ENCODE measurements around the gene TSPAN11. TPM values are rescaled to one million over a fixed set of nuclear protein-coding genes. Genes with fewer than 3 reads are reported as not detected.

Gene TSPAN11
- total RNA-seq, 1 donor from 2014 or later = 12.4 TPM

DNA sequence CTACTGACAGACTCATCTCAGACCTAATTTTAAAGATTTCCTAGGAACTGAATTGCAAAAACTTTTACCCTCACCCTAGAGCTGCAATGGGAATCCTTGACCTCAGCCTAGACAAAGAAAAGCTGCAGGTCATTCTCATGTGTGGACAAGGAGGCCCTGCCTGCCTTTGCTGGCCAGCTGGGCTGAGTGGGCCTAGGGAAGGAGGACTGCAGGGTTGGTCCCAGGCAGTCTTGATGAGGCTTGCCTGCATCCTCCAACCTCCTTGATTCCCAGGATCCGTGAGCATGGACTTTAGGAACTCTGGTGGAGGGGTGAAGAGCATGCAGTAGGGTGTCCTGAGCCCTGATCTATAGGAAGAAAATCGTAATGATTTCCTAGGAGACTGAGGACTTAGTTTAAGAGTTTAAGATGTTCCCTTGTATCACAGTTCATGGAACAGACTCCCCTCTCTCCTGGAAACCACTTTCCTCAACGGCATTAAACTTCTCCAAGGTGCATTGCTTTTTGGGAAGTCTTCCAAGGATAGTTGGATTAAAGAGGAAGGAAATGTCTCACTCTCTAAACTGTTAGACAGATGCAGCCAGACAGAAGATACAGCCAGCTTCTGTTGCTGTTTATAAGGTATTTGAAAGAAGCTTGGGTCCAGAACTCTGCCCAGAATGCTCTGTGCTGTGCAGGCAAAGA lies 91.7 kb downstream of the TSPAN11 start:
- Mint-ChIP-seq H3K4me3 (ENCODE audit: unreplicated experiment) (no peak overlapping the region), H3K27ac (ENCODE audit: unreplicated experiment) (no peak overlapping the region)
- no peaks in the 10 kb centered on the region for H3K9me3 ChIP-seq (ENCODE audit: insufficient read depth, low read depth, low read length)

DNA sequence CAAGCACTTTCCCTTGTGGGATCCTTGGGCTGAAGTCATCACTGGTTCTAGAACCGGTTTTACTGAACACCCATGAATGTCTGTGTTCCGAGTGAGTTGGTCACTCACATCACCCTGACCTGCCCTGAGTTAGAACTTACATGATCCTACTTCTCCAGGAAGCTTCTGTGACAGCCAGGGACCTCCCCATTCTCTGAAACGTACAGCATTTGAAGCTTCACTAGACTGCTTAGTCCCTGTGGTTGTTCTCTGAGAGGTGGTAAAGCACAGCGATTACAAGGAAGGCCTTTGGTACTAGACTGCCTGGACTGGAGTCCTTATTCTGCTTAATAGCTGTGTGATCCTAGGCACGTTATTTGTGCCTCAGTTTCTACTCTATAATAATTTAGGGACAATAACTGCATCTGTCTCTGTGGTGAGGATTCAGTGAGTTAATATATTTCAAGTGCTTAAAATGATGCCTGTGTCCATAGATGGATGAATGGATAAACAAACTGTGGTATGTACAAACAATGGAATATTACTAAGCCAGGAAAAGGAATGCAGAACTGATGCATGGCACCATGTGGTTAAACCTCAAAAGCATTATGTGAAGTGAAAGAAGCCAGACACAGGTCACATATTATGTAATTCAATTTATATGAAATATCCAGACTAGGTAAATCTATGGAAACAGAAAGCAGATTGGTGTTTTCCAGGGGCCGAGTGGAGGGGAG lies 92.4 kb downstream of the TSPAN11 start:
- no peaks in the 10 kb centered on the region for H3K79me2 ChIP-seq (ENCODE audit: insufficient read depth, low read length)
- no peak overlapping the region for H3K27ac ChIP-seq (ENCODE audit: low read depth, low read length)
- Mint-ChIP-seq H3K9me3 (ENCODE audit: unreplicated experiment) (peaks cover 2% of the 10 kb centered on the region), H3K27ac (ENCODE audit: unreplicated experiment) (no peak overlapping the region), H3K27me3 (ENCODE audit: low read depth, unreplicated experiment) (peaks cover 5% of the 10 kb centered on the region), H3K4me3 (ENCODE audit: unreplicated experiment) (no peak overlapping the region), H3K4me1 (ENCODE audit: low read depth, unreplicated experiment) (peaks cover 6% of the 10 kb centered on the region), H3K36me3 (ENCODE audit: low read depth, unreplicated experiment) (no peaks in the 10 kb centered on the region)
- H2AFZ ChIP-seq (ENCODE audit: low read depth, low read length) = no peak overlapping the region
- no peaks in the 10 kb centered on the region for H3K4me1 ChIP-seq (ENCODE audit: insufficient read depth, low read length)
- DNase-seq (ENCODE audit: low read depth) (no peak), FAIRE-seq (no peak)
- H3K4me3 ChIP-seq (ENCODE audit: insufficient read depth, low read depth, low read length) = no peak overlapping the region
- H3K27me3 ChIP-seq (ENCODE audit: insufficient read depth, low read length) = peaks cover 10% of the 10 kb centered on the region
- H3K9ac ChIP-seq (ENCODE audit: low read length) = no peak overlapping the region
- H3K4me2 ChIP-seq (ENCODE audit: low read length) = no peak overlapping the region
- no peak for TF ChIP-seq EZH2 (IDR thresholded peaks at IDR 0.05; ENCODE audit: insufficient read depth, low read length)
- TF ChIP-seq, protein P1, sequence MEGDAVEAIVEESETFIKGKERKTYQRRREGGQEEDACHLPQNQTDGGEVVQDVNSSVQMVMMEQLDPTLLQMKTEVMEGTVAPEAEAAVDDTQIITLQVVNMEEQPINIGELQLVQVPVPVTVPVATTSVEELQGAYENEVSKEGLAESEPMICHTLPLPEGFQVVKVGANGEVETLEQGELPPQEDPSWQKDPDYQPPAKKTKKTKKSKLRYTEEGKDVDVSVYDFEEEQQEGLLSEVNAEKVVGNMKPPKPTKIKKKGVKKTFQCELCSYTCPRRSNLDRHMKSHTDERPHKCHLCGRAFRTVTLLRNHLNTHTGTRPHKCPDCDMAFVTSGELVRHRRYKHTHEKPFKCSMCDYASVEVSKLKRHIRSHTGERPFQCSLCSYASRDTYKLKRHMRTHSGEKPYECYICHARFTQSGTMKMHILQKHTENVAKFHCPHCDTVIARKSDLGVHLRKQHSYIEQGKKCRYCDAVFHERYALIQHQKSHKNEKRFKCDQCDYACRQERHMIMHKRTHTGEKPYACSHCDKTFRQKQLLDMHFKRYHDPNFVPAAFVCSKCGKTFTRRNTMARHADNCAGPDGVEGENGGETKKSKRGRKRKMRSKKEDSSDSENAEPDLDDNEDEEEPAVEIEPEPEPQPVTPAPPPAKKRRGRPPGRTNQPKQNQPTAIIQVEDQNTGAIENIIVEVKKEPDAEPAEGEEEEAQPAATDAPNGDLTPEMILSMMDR (IDR thresholded peaks at IDR 0.05; ENCODE audit: insufficient read depth, low read depth, low read length) = no peak
- no peaks in the 10 kb centered on the region for H4K20me1 ChIP-seq (ENCODE audit: insufficient read depth, low read length)
- H3K9me3 ChIP-seq (ENCODE audit: insufficient read depth, low read depth, low read length) = no peaks in the 10 kb centered on the region
- H3K36me3 ChIP-seq (ENCODE audit: insufficient read depth, low read length) = no peaks in the 10 kb centered on the region

More for the DNA sequence above, 91.7 kb downstream of the TSPAN11 start:
- Histone ChIP-seq H3K4me2 (ENCODE audit: low read length) (no peak overlapping the region), H2AFZ (ENCODE audit: low read depth, low read length) (no peak overlapping the region), H3K9ac (ENCODE audit: low read length) (no peak overlapping the region), H4K20me1 (ENCODE audit: insufficient read depth, low read length) (no peaks in the 10 kb centered on the region), H3K27ac (ENCODE audit: low read depth, low read length) (no peak overlapping the region), H3K4me3 (ENCODE audit: insufficient read depth, low read depth, low read length) (no peak overlapping the region), H3K36me3 (ENCODE audit: insufficient read depth, low read length) (no peaks in the 10 kb centered on the region), H3K79me2 (ENCODE audit: insufficient read depth, low read length) (no peaks in the 10 kb centered on the region), H3K27me3 (ENCODE audit: insufficient read depth, low read length) (peaks cover 7% of the 10 kb centered on the region), H3K4me1 (ENCODE audit: insufficient read depth, low read length) (no peaks in the 10 kb centered on the region)
- no peak for DNase-seq (ENCODE audit: low read depth)
- H3K9me3 Mint-ChIP-seq (ENCODE audit: unreplicated experiment) = peaks cover 2% of the 10 kb centered on the region
- H3K27me3 Mint-ChIP-seq (ENCODE audit: low read depth, unreplicated experiment) = peaks cover 5% of the 10 kb centered on the region
- no peak for FAIRE-seq
- no peak for TF ChIP-seq EZH2 (IDR thresholded peaks at IDR 0.05; ENCODE audit: insufficient read depth, low read length)
- TF ChIP-seq, protein P1 (IDR thresholded peaks at IDR 0.05; ENCODE audit: insufficient read depth, low read depth, low read length) = no peak
- peaks cover 6% of the 10 kb centered on the region for H3K4me1 Mint-ChIP-seq (ENCODE audit: low read depth, unreplicated experiment)
- no peaks in the 10 kb centered on the region for H3K36me3 Mint-ChIP-seq (ENCODE audit: low read depth, unreplicated experiment)

DNA sequence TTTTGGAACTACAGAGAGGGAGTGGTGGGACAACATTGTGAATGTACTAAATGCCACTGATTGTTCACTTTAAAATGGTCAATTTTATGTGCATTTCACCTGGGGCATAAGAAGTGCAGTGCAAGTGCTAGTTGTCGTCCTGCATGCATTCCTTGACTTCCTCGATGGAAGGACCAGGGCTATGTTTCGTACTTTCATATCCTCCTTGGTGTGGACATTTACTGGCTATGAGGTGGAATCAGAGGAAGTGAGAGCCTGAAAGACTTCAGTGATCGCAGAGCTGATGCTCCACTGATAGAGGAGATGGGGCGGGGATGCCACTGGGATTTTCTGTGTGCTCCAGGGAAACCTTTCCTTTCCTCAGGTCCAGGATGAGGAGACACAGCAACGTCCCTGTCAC lies 93.0 kb downstream of the TSPAN11 start:
- Histone ChIP-seq H3K27ac (ENCODE audit: low read depth, low read length) (no peak overlapping the region), H3K27me3 (ENCODE audit: insufficient read depth, low read length) (peaks cover 10% of the 10 kb centered on the region), H4K20me1 (ENCODE audit: insufficient read depth, low read length) (no peaks in the 10 kb centered on the region), H3K9ac (ENCODE audit: low read length) (no peak overlapping the region), H3K9me3 (ENCODE audit: insufficient read depth, low read depth, low read length) (no peaks in the 10 kb centered on the region), H3K4me1 (ENCODE audit: insufficient read depth, low read length) (no peaks in the 10 kb centered on the region), H3K4me3 (ENCODE audit: insufficient read depth, low read depth, low read length) (no peak overlapping the region), H2AFZ (ENCODE audit: low read depth, low read length) (no peak overlapping the region), H3K36me3 (ENCODE audit: insufficient read depth, low read length) (no peaks in the 10 kb centered on the region), H3K4me2 (ENCODE audit: low read length) (no peak overlapping the region), H3K79me2 (ENCODE audit: insufficient read depth, low read length) (no peaks in the 10 kb centered on the region)
- DNase-seq (ENCODE audit: low read depth) = no peak
- Mint-ChIP-seq H3K36me3 (ENCODE audit: low read depth, unreplicated experiment) (no peaks in the 10 kb centered on the region), H3K9me3 (ENCODE audit: unreplicated experiment) (peaks cover 2% of the 10 kb centered on the region), H3K27ac (ENCODE audit: unreplicated experiment) (no peak overlapping the region), H3K4me3 (ENCODE audit: unreplicated experiment) (no peak overlapping the region), H3K4me1 (ENCODE audit: low read depth, unreplicated experiment) (peaks cover 6% of the 10 kb centered on the region), H3K27me3 (ENCODE audit: low read depth, unreplicated experiment) (peaks cover 5% of the 10 kb centered on the region)
- FAIRE-seq = no peak
- no peak for TF ChIP-seq EZH2 (IDR thresholded peaks at IDR 0.05; ENCODE audit: insufficient read depth, low read length)
- TF ChIP-seq, protein P1 (IDR thresholded peaks at IDR 0.05; ENCODE audit: insufficient read depth, low read depth, low read length) = no peak

All from astrocyte (in vitro differentiated cells and primary cell).